HG03565 (cell line): Measurements from ENCODE around the gene CTTNBP2.

Experiments used
- ATAC-seq: cut with Tn5 transposase; IDR thresholded peaks from one replicate; pipeline ENCODE4 v1.9.1; 2021; ENCODE audit warnings: mild to moderate bottlenecking, moderate library complexity; ENCODE audit not compliant: unreplicated experiment

CTTNBP2 gene

DNA sequence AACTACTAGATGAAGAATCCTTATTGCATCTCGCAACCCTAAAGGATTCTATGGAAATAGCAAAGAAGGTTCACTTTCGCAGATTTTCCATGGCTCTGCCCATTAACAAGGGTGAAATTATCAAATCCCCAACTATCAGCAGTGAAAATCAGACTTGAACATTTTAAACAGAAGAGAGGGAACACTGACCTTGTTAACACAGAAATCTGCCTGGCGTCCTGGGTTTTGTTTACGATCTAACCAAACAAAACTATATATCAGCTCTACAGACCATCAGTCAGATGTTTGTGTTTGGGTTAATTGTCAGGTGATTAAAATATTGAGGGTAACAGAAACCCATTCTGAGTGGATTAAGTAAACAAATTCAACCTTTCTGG lies 1.9 kb downstream of the CTTNBP2 start:
- ATAC-seq, result no peak

DNA sequence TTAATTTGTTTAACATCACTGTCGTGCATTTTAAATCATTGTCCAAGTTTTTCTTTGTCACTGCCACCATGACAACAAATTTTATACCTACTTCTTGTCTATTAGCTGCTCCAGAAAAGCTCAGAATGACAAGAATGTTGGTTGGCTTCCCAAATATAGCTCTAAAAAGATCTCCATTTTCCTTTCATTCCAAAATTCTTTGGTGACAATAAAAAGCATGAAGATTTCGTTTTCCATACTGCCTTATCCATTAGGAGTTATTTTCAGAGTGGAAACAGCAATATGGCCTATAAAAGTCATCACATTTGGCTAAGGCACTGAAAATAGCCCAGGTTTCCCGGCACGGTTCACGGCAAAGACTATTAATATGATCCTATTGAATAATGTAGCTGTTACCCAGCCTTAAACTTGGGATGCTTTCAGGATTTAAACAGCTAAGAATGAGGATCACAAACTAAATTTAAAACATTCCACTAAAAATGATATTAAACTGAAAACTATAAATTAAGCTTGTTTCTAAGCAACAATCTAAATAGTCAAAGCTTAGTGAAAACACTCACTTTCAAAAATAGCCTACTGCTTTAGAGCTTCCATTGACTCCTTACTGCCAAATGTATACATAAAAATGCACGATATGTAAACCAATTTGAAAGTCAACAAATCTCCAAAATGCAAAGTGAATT lies 2.7 kb downstream of the CTTNBP2 start:
- ATAC-seq, result no peak

DNA sequence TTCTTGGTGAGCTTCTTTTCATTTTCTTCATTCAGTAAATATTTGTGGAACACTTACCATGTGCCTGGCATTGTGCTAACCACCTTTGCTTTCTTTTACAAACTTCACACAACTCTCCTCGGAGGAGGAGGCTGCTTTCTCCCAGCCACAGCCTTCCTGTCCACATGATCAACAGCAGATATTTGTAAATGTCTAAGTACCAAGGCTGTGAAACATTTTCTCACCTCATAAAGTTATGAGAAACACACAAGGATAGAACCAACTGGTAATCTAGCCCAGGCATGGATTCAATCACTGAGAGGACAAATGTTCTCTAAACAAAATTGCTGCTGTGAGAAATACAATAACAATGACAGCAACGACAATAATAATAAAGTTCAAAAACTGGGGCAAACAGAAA lies 3.9 kb downstream of the CTTNBP2 start:
- ATAC-seq, result no peak

DNA sequence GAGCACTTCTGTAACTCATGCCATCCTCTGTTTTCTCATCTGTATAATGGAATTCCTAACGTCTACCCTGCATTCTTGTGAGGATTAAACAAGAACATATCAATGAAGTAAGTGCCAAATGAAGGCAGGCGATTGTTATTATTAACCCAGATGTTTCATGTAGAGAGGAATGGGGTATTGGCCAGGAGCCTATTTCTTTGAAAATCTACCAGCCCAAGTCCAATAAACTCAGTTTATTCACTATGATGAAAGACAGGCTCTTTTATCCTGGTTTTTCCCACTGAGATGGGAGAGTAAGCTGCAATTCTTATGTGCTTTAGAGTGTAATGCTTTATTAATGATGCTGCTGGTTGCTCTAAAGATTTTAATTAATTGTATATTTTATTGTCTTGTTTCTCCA lies 9.6 kb downstream of the CTTNBP2 start:
- ATAC-seq, result no peak

DNA sequence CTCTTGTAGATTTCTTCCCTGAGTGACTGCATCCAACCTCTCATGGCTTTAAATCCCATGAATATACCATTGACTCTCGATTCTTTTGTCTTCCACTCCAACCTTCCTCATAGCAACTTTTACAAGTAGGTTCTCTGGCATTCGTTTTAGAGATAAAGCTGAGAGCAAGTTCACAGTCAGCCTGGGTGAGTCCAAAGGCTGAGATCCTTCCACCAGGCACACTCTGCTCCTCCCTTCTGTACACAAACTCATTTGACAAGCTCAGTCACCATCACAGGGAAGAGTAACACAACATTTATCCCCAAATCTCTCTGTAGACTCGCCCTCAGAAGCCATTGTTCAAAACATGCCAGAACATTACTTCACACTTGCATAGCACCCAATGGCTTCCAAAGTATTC lies 10.9 kb downstream of the CTTNBP2 start:
- ATAC-seq, result no peak

DNA sequence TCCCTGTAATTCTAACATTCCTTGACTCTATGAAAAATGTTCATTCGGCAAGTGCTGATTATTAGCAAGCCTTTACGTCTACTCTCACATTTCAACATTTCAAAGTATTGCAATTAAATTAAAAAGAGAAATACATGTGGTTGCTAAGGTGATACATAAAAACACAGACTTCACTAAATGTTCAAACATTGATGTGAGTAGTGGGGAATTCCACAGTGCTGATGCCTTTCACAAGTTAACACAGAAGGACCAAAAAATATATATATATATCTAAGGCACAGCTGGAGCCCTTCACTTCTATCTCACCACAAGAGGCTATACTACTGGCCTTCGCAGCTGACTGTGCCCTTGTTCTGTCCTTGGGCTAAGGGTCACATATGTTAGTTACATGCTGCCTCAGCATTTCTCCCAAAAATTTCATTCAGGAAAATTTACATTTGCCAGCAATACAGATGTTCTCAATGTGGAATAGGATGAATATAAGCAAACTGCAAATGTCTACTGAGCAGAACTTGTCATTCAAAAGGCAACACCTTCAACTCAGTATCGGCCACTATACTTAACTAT lies 13.9 kb downstream of the CTTNBP2 start:
- no peak for ATAC-seq

DNA sequence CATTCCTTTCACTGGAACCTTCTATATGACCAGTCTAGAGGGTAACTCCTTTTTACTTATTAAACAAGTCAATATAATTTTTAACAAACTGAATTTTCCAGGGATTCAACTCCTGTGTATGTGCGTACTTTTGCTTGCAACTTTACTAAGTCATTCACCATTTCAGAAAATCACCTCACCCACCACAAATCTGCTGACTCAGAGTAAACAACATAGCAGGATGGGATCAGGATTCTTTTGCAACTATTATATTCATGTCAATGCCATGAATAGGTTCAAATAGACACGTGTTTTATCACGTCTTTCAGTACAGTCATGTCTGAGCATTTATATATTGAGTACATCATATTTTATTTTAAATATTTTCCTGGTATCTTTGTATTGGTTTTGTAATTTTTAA lies 14.5 kb downstream of the CTTNBP2 start:
- ATAC-seq, result no peak

DNA sequence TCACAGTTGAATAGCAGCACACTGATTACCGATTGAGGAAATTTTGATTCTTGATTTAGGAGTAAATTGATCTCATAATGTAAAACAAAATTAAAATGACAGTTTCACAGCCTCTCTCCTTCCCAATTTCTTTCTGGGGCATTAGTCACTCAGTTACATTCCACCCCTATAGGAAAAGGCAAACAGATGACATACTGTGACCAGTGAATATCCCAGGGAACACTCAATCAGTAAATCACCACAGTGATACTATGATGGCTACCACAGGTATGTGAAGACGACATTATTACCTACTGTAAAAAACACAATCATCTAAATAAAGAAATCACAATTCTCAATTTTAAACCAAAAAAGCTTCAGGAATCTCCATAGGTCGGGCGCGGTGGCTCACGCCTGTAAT lies 15.5 kb downstream of the CTTNBP2 start:
- no peak for ATAC-seq

DNA sequence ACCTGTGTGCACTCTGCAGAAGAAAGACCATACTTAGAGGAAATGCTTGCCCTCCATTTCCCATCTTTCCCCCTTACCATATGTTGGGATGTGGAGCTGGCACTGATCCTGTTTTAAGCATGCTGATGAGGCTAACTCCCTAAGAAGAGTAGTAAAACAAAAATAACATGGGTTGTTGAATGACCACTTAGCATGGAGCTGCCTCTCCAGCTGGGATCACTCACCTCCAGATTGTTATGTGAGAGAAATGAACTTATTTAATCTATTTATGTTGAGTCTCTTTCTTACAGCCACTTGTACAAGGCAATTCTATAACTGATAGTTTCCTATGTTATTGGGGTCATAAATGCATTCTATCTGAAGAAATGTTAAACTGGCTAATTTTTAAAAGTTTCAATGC lies 17.0 kb downstream of the CTTNBP2 start:
- no peak for ATAC-seq

DNA sequence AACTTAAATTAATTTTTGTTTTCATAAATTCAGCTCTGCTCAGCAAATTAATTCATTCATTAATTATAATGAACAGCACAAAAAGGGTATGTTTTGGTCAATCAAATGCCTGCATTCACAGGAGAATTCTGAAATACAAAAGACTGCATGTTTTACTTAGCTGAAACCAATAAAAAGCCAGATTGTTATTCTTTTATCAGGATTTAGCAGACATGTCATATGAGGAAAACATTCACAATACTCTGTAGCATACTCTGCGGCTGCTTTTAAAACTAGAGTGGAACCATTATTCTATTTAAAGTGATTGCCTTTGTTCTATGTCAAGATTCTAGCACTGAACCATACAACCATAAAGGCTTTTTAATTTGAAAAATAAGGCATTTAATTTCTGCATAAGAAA lies 19.1 kb downstream of the CTTNBP2 start:
- no peak for ATAC-seq

DNA sequence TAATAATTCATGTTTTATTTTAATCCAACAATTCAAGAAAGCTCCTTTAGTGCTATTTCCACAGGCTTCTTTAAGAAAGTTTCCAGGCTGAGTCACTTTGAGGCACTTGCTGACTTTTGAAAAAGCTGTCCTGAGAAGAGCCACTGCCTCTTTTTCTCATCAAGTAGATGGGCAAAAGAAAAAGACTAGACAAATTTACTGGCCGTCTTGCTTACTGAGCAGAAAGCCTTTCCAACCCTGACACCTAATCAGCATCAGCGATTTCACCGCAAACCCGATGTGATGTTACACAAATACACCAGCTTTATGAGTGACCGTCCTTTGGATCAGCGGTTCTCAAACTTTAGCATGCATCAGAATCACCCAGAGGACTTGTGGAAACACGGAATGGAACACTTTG lies 24.3 kb downstream of the CTTNBP2 start:
- no peak for ATAC-seq

DNA sequence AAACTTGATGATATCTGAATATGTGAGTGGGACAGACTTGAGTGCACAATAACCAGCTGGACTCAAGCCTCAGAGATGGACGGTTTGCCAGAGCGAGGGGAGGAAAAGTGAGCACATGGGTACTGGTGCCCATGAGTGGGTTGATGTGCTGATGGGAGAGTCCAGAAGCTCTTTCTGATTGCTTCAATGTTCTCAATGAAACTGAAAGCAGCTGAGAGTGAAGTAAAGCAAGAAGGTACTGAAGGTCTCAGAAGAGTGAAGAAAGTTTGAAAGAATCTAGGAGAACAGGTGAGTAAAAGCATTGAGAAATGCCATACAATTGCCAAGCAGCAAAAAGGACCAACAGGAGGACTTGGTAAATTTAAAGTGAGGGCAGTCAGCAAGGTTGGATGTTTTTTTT lies 28.6 kb downstream of the CTTNBP2 start:
- ATAC-seq, result no peak

DNA sequence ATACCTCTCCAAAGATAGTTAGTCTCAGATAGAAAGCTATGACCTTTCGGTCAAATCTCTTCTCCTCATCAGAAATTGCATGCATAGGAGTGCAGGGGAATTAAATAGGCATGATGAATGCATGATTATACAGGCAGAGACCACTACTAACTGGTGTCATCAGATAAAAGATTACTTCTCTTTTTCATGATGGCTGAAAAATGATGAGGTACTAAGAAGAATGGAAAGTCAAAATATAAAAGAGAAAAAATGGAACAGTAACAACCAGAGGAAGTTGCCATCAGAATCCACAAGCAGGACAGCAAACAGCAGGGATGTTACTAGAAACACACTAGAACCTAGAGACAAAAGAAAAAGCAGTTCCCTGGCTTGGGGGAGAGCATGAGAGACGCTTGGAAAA lies 31.6 kb downstream of the CTTNBP2 start:
- ATAC-seq, result no peak

DNA sequence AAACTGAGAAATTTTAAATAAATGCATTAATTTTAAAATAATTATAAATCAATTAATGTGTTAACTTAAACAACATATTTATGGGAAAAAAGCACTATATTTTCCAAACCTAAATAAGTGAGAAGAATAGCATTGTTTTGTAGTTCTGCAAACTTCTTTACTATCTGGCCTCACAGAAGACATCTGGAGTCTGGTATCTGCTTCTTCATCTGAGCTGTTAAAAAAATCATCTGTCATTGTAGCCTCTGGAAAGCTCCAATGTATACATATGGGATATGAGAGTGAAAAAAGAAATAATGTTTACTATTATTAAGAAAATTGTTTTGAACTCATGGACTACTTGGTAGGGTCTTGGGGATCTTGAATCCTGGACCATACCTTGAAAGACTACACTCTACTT lies 32.2 kb downstream of the CTTNBP2 start:
- no peak for ATAC-seq

DNA sequence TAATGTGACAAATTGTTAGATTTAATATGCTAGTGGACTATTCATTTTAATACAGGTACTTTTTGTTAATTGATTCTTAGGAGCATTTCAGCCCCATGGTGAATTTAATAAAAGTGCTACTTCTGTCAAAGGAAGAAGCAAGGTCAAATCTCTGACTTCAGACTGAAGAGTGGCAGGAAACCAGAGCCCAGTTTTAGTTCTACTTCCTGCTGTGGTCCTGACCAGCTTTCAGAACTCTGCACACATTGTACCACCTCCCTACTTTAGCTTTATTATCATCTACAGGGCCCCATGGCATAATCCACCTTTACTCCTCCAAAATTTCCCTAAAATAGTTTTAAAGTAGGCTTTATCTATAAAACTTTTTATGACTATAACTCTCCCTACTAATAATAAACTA lies 33.7 kb downstream of the CTTNBP2 start:
- peak; percentile 52 for ATAC-seq

DNA sequence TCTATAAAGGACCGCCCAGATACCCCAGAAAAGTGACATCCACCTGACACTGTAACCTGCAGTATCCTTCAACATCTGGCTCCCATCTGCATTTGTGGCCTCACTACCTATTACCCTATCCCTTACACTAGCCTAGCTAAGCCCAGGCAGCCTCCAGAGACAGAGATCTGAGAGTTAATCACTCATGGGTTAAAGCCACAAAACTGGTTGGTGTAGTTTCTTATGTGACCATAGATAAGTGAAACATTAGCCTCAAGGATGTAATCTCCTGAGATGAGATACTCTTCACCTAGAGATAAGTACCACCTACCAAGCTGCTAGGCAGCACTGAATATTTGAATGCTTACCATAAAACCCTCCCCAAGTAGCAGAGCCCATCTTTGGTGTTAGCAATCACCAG lies 35.4 kb downstream of the CTTNBP2 start:
- peak; percentile 80 for ATAC-seq

DNA sequence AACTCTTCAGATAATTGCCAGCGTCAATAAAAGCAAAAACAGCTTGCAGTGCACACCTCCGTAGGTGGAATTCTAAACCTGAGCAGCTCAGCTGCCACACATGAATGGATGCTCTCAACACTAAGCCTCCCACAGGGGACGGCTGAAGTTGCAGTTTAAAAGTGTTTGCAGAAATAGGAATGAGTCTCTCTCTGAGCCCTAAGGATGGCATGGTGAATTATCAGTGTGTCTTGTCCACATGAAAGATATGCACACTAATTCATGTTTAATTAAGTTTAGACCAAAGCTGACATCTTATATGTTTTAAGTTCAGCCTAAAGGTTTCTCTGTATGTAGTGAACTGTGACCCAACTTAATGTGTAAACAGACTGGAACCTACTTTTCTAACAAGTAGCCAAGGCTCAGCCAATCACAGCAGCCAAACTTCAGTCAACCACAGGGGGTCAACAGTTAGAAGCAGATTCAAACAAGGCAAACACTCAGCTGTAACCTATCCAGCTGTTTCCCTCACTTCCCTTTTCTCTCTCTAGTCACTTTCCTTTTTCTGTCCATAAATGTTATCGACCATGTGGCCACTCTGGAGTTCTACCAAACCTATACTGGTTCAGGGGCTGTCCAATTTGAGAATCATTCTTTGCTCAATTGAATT lies 38.1 kb downstream of the CTTNBP2 start:
- no peak for ATAC-seq

DNA sequence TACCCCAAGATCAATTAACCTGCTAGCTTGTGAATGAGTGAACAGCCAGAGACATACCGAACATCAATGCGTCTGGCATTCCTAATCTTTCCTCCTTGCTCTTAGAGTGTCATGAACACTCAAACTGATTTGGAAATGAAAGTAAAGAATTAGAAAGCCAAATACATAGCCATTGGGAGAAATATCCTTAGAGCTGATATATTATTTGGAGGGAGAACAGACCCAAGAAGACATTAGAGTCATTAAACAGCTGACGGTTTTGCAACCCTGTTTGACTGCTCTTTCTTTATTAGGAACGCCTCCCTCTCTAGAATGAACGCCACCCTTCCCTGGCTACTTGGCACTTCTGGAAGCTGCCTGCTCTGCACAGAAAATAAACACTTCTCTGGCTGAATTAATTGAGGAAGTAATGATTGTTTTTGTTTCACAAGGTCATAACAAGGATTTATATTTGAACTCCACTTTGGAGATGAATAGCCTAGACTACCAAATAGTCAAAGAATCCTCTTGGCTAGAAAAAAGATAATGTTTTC lies 42.8 kb downstream of the CTTNBP2 start:
- ATAC-seq, result no peak

DNA sequence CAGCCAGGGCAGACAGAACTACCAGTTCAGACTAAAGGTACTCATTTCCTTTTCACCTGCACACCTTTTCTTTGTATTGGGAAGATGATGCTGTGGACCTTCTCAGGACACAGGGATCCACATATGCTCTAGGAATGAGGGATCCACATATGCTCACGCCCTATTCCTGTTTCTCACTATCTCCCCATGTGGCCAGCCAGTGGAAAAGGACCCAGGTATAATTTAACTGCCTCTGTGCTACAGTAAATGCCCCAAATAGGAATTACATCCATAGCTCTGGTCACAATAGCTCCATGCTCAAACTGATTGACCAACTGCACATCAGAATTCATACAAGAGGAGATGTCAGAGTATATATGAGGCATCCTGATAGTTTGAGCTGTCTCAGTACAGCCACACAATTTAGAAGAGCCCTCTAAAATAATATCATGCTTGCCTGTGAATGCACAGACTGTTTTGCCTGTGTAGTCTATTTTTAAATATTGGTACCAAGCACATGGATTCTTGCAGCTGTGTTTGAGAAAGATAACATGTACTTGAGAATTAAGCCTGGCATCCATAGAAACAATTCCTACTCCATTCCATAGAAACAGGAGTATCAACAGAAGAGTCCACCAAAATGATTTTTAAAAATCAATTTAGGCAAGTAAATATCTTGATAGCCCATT lies 43.7 kb downstream of the CTTNBP2 start:
- ATAC-seq, result no peak

DNA sequence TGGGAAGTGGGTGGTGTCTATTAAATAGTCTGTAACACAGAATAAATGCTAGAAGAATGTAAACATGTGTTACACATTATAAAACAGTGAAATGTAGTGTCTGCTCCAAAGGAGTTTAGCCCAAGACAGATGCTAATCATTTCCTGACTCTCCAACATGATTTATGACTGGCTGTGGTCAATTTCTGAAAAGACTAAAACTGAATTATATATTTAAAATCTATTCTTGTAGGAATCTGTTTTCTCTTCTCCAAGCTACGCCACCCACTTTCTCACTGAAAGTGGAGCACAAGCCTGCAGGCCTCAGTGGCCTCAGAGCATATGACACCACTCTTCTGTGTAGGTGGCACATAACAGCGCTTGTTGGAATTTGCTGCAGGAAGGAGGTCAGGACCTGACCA lies 44.4 kb downstream of the CTTNBP2 start:
- ATAC-seq, result no peak

DNA sequence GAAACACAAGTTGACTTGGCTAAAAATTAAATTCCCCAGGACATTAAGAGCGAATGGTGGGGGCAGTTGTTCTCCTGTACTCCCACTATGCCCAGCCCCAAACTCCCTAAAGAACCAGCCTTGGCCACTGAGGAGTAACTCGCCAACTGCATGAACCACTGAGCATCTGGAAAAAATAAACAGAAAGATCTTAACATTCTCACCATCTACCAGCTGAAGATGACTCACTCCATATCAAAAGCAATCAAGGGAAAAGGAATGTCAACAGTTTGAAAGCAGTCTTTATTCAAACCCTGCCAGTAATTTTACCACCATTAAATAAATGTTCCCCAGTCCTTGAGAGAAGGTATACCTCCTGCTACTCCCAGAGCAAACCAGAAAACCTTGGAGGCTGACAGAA lies 45.4 kb downstream of the CTTNBP2 start:
- no peak for ATAC-seq

DNA sequence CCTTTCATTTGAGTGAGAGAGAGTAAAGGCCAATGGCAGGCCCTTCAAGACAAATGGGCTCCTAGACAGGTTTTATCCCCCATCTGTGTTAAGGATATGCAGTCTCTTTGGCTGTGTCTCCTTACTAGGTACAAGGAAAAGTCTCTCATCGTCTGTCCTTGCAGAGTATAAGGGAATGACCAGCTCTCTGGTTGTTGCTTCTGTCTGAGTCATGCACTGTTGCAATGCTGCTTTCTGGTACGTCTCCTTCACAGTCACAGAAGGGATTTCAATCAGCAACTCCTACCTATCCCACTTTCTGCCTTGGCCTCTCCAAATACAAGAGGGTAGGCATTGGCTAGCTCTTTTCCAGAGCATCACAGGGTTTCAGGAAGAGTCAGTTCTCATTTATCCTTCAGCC lies 48.1 kb downstream of the CTTNBP2 start:
- ATAC-seq, result no peak
